ENCODE results near the gene TEDDM1. TPM values are rescaled to one million over a fixed set of nuclear protein-coding genes. Genes with fewer than 3 reads are reported as not detected.
"Not testable (repeated sequence)": the region's sequence is repeated elsewhere in the genome, so short reads cannot be mapped to it uniquely, and the experiment has no call there.

TEDDM1 gene
- total RNA-seq, 2 experiments from 2014 or later: not detected

DNA sequence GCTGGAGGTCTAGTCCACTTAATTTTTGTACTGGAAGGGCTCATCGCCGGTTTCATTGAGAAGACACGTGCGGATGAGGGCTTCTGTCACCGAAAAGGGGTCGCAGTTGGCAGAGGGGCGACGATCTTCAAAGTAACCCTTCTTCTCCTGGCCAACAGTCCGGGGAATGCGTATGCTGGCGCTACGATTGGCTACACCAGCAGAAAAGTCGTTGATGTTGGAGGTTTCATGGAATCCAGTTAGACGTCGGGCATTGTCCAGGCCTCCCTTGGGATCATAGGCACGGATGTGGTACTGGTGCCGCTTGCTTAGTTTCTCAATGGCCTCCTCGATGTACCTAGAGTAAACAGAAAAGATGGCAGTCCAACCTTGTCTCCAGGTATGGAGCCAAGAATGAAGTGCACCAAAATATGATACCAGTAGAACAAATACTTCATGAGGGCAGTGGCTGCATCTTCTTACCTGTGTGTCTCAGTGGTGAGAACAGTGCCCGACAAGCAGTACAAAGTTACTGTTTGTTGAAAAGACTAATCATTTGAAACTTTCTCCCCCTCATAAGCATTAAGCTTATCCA, 16.0 kb downstream of the TEDDM1 start:
- POLR2A ChIA-PET: no interaction called here
- CTCF ChIA-PET: no interaction called here

GRCh38 chr1:182383934-182384333, 16.5 kb downstream of the TEDDM1 start:
- POLR2A ChIA-PET: interaction anchor here (0.5 kb wide), 1 partner anchor 136 kb away, joined by 6 read pairs; no protein-coding TSS in a partner anchor
- CTCF ChIA-PET: no interaction called here

- ChIA-PET POLR2A (interaction anchor here (0.5 kb wide), 1 partner anchor 135 kb away, joined by 6 read pairs; no protein-coding TSS in a partner anchor), CTCF (no interaction called here)
Observed at GRCh38 chr1:182383037-182383661, 17.3 kb downstream of the TEDDM1 start.

DNA sequence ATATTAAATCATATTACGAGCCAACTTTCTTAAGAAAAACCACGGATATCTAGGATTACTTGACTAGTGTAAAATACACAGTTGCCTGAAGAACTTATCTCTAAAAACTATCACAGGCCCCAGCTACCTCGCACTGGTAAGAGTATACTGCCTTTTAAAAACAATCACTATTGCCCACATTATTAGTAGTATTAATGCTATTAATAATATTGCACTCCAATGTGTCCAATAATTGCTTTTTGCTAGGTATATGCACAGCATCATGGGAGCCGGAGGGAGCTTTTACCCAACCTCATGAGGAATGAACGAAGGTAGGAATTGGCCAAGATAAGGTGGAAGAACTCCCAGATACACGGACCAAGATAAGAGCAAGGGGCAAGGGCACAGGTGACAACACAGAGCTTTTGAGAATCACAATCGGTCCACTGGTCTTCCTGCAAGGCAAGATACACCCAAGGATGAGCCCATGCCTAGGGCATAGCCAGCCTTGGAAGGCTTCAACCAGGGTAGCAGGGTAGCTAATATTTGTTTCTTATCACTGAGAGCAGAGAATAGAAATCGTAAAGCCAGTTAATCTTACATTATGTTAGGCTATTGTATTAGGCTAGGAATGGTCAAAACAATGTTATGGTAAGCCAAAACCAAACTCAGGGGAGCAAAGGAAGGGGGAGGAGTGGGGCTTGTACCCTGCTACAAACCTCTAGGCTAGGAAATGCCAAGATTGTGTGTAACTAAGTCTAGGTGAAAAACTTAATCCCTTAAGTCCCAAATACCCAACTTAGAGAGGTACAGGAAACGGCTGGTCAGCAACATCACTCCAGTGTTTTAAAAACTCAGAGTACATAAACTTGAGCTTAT, 18.3 kb downstream of the TEDDM1 start:
- ChIA-PET CTCF (interaction anchor here (0.5 to 1.6 kb wide), 2 partner anchors 239 to 899 kb away, joined by 3 read pairs; partner anchors contain the start of gene CACNA1E), POLR2A (no interaction called here)

GRCh38 chr1:182380199-182380598, 20.3 kb downstream of the TEDDM1 start:
- ChIA-PET CTCF (interaction anchor here (1.0 to 1.6 kb wide), 2 partner anchors 237 kb away, joined by 3 read pairs; no protein-coding TSS in a partner anchor), POLR2A (no interaction called here)

GRCh38 chr1:182379781-182380180, 20.7 kb downstream of the TEDDM1 start:
- POLR2A ChIA-PET: not testable (repeated sequence)

GRCh38 chr1:182376936-182377574, 23.4 kb downstream of the TEDDM1 start:
- ChIA-PET POLR2A (no interaction called here), CTCF (interaction anchor here (1.4 kb wide), 1 partner anchor 233 kb away, joined by 3 read pairs; no protein-coding TSS in a partner anchor)

More at GRCh38 chr1:182379781-182380180, 20.7 kb downstream of the TEDDM1 start:
- CTCF ChIA-PET: interaction anchor here (1.0 kb wide), 1 partner anchor 236 kb away, joined by 3 read pairs; no protein-coding TSS in a partner anchor

DNA sequence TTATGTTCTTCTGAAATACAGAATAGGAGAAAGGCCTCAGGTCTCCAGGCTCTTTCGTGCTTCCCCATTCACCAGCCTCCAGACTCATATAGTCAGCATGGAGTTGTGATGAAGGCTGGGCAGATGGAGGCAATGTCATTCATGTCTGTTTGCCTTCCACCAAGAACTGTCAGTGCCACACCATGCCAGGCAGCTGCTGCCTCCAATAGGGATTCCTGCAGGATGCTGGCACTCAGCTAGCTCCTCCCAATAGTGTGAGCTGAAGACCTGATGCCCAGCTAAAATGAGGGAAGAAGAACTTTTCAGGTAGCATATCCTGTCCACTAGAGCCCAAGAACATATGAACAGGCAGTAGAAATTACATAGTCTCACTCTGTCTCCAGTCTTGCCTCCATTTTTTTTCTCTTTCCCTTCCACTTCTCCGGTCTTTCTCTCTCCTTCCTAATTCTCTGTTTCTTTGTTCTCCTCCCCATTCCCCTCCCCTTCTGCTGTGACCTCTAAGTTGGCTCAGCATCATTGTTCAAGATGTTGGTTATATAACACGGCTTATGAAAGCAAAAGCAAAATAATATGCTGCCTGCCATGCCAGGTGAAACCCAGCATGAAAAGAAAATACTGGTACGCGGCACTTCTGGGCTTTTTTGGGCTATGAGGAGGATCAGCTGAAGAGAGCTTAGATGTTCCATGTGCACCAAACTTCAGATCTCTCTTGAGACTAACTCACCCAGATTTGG, 26.2 kb downstream of the TEDDM1 start:
- POLR2A ChIA-PET: no interaction called here
- CTCF ChIA-PET: no interaction called here

DNA sequence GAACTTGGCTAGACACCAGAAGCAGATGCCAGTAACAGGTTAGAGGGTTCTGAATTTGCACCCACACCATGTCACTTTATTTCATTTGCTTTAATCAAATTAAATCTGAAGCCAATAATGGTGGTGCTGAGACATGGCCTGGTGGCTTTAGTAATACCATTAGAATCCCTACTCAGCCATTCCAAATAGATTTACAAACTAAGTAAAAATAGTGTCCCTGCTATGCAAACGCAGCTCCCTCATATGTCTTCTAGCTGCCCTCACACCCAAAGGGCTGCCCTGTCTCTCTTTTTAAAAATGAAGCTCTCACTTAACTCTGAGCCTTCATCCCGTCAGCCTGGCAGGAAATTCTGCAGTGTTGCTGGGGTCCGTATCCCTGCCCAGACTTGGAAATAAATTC, 29.9 kb downstream of the TEDDM1 start:
- ChIA-PET CTCF (no interaction called here), POLR2A (no interaction called here)

- CTCF ChIA-PET: no interaction called here
- POLR2A ChIA-PET: no interaction called here
Observed at GRCh38 chr1:182368903-182369302, 31.6 kb downstream of the TEDDM1 start.

DNA sequence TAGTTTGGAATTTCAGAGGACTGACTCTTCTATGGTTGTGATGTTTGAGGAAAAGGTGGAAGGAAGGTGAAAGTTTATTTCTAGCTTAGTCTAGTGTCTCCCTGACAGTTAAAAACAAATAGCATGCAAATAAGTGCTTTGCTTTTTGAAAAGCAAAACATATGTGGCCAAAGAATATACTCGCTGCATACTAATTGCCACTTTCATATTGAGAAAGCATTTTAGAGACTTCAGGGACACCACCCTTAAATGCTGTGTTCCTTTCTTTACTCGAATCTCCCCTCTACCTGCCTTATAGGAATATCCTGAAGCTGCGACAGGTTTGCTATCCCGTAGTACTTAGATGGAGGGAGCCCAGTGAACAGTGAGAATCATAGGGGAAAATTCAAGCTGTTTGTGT, 32.1 kb downstream of the TEDDM1 start:
- ChIA-PET CTCF (no interaction called here), POLR2A (no interaction called here)

GRCh38 chr1:182367926-182368325, 32.5 kb downstream of the TEDDM1 start:
- ChIA-PET POLR2A (no interaction called here), CTCF (no interaction called here)

DNA sequence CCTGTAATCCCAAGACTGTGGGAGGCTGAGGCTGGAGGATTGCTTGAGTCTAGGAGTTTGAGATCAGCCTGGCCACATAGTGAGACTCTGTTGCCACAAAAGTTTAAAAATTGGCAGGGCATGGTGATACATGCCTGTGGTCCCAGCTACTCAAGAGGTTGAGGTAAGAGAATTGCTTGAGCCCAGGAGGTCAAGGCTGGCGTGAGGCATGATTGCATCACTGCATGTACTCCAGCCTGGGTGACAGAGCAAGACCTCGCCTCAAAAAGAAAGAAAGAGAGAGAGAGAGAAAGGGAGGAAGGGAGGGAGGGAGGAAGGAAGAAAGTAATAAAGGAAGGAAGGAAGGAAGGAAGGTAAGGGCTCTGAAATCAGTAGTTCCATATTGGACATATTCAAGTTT, 33.9 kb downstream of the TEDDM1 start:
- POLR2A ChIA-PET: no interaction called here
- CTCF ChIA-PET: no interaction called here

- ChIA-PET POLR2A (no interaction called here), CTCF (interaction anchor here (0.5 kb wide), 1 partner anchor 343 kb away, joined by 4 read pairs; no protein-coding TSS in a partner anchor)
Observed at GRCh38 chr1:182359645-182360044, 40.8 kb downstream of the TEDDM1 start.

DNA sequence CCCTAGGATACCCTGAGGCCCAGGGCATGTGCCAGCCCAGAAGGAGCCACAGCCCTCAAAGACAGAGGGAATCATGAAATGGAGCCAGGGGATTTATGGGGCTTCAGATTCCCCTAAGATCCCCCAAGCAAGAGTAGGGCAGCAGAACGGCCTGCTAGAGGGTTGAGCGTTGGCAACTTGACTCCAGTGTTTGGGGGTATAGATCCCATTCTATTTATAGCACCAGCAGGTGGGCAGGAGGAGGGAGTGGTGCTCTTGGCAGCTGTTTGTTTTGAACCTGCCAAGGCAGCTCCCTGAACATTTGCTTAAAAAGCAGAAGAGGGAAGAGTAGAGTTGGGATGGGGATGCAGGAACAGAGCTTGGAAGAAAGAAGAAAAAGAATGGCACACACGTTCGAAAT, 42.6 kb downstream of the TEDDM1 start:
- CTCF ChIA-PET: no interaction called here
- POLR2A ChIA-PET: no interaction called here

- CTCF ChIA-PET: no interaction called here
- POLR2A ChIA-PET: no interaction called here
Observed at GRCh38 chr1:182357171-182357570, 43.3 kb downstream of the TEDDM1 start.

DNA sequence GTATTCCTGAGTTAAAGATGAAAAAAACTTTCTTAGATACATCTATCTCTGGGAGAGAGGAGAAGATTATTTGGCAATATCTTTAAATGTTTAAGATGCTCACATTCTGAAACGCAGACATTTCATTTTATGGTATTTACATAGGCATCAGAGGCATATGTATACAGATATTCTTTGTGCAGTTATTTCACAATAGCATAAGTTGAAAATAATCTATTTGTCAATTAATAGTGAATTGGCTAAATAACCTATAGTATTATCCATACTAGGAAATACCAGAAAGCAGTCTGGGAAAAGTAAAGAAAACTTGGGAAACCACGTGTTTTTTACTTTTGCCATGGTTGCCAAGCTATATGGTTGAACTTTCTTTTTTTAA, 44.8 kb downstream of the TEDDM1 start:
- POLR2A ChIA-PET: no interaction called here
- CTCF ChIA-PET: no interaction called here

GRCh38 chr1:182351790-182352364, 48.6 kb downstream of the TEDDM1 start:
- ChIA-PET POLR2A (no interaction called here), CTCF (no interaction called here)

GRCh38 chr1:182350839-182351238, 49.6 kb downstream of the TEDDM1 start:
- CTCF ChIA-PET: no interaction called here
- POLR2A ChIA-PET: no interaction called here
